Measurements from ENCODE around the gene BZW1. TPM values are rescaled to one million over a fixed set of nuclear protein-coding genes. Genes with fewer than 3 reads are reported as not detected.
"Not testable (repeated sequence)": the region's sequence is repeated elsewhere in the genome, so short reads cannot be mapped to it uniquely, and the experiment has no call there.

The BZW1 gene
- total RNA-seq, 1 donor from 2014 or later, result 214 TPM

DNA sequence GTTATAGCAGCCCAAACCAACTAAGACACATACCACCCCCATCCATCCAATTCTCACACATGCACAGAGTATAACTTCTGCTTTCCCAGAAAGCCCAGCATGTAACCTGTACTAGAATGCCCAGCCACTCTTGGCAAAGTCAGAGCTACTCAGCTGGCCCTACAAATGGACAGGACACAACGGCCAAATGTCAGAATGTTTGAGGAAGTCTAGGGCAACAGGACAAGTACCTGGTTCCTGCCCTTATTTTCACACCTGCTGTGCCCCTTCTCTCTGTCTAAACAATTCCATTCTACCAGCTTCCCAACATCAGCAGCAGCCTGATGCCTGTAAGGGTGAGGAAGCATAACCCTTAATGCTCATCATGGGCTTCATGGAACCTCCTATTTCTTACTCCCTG is 15.1 kb upstream of the BZW1 start:
- H3K36me3 Mint-ChIP-seq (ENCODE audit: unreplicated experiment), result no peaks in the 10 kb centered on the region
- peaks cover 1% of the 10 kb centered on the region for H3K4me1 Mint-ChIP-seq (ENCODE audit: unreplicated experiment)
- no peak for TF ChIP-seq CTCF (IDR thresholded peaks at IDR 0.05)
- no peak for DNase-seq (ENCODE audit: extremely low spot score, unreplicated experiment)
- H3K27me3 Mint-ChIP-seq (ENCODE audit: unreplicated experiment), result no peaks in the 10 kb centered on the region
- H3K27ac Mint-ChIP-seq (ENCODE audit: unreplicated experiment), result no peak overlapping the region
- no peaks in the 10 kb centered on the region for H3K9me3 Mint-ChIP-seq (ENCODE audit: unreplicated experiment)
- H3K4me3 Mint-ChIP-seq (ENCODE audit: unreplicated experiment), result no peak overlapping the region

DNA sequence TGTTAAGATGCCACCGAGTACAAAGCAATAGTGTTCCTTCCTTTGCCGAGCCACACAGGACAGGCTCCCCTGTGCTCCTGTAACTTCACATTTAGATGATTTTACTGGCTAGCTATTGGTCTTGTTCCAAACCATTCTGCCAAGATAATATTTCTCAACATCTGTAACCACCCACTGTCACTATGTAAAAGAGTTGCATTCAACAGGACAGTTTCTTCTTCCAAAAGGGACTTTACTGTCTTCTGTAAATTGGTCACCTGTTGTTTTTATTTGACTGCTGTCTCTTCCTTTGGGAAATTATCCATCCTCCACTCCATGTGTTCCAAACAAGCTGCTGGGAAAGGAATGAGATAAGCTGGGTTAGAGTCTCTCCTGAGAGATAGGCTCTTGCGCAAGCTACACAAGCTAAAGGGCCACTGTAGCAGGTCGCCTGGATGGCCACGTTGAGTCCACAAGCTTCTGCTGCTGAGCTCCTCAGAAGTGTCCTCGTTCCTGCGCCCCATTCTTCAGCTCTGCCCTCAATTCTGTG is 14.4 kb upstream of the BZW1 start:
- Mint-ChIP-seq H3K27ac (ENCODE audit: unreplicated experiment) (no peak overlapping the region), H3K36me3 (ENCODE audit: unreplicated experiment) (no peaks in the 10 kb centered on the region), H3K9me3 (ENCODE audit: unreplicated experiment) (no peaks in the 10 kb centered on the region), H3K27me3 (ENCODE audit: unreplicated experiment) (no peaks in the 10 kb centered on the region), H3K4me3 (ENCODE audit: unreplicated experiment) (no peak overlapping the region), H3K4me1 (ENCODE audit: unreplicated experiment) (peaks cover 1% of the 10 kb centered on the region)
- DNase-seq (ENCODE audit: extremely low spot score, unreplicated experiment), result no peak
- TF ChIP-seq CTCF (IDR thresholded peaks at IDR 0.05), result no peak

DNA sequence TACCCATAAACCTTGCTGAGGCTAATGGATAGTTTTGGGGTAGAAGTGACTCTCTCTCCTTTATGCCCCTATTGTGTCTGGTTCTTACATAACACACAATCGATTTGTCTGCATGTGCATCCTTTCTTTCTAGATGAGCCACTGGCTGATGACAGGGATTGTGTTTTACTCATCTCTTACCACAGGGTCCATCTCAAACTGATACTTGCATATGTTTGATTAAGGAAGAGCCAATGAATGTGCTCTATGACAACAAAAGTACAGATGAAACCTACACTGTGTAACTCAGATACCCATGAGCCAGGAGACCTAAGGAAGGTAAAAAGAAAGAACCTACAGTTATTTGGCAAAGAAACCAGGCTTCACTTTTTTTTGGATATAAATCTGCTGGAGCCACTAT is 13.2 kb upstream of the BZW1 start:
- peaks cover 1% of the 10 kb centered on the region for H3K4me1 Mint-ChIP-seq (ENCODE audit: unreplicated experiment)
- H3K27me3 Mint-ChIP-seq (ENCODE audit: unreplicated experiment), result no peaks in the 10 kb centered on the region
- no peaks in the 10 kb centered on the region for H3K9me3 Mint-ChIP-seq (ENCODE audit: unreplicated experiment)
- no peak for DNase-seq (ENCODE audit: extremely low spot score, unreplicated experiment)
- no peak for TF ChIP-seq CTCF (IDR thresholded peaks at IDR 0.05)
- H3K4me3 Mint-ChIP-seq (ENCODE audit: unreplicated experiment), result no peak overlapping the region
- H3K36me3 Mint-ChIP-seq (ENCODE audit: unreplicated experiment), result no peaks in the 10 kb centered on the region
- H3K27ac Mint-ChIP-seq (ENCODE audit: unreplicated experiment), result no peak overlapping the region

DNA sequence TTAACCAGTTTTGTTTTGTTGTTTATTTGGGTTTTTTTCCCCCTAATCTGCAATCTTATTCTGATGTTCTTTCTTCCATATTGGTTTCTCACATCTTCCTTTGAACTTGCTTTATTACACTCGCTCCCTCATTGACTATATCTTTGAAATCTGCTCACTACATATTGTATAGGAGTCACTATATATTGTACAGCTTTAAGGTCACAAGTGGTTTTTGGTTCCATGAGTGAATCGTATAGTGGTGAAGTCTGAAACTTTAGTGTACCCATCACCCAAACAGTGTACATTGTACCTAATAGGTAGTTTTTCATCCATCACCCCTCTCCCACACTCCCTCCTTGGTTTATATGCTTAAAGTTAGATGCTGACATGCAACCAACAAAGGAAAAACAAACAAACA is 11.3 kb upstream of the BZW1 start:
- H3K27ac Mint-ChIP-seq (ENCODE audit: unreplicated experiment), result no peak overlapping the region
- no peak for DNase-seq (ENCODE audit: extremely low spot score, unreplicated experiment)
- H3K36me3 Mint-ChIP-seq (ENCODE audit: unreplicated experiment), result no peaks in the 10 kb centered on the region
- no peaks in the 10 kb centered on the region for H3K27me3 Mint-ChIP-seq (ENCODE audit: unreplicated experiment)
- no peak for TF ChIP-seq CTCF (IDR thresholded peaks at IDR 0.05)
- H3K4me3 Mint-ChIP-seq (ENCODE audit: unreplicated experiment), result no peak overlapping the region
- no peaks in the 10 kb centered on the region for H3K4me1 Mint-ChIP-seq (ENCODE audit: unreplicated experiment)
- H3K9me3 Mint-ChIP-seq (ENCODE audit: unreplicated experiment), result no peaks in the 10 kb centered on the region

DNA sequence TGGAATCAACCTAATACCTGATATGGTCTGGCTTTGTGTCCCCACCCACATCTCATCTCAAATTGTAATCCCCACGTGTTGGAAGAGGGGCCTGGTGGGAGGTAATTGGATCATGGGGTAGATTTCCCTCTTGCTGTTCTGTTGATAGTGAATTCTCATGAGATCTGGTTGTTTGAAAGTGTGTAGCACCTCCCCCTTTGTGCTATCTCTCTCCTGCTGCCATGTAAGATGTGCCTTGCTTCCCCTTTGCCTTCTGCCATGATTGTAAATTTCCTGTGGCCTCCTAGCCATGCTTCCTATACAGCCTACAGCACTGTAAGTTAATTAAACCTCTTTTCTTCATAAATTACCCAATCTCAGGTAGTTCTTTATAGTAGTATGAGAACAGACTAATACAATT is 10.3 kb upstream of the BZW1 start:
- H3K9me3 Mint-ChIP-seq (ENCODE audit: unreplicated experiment); DNase-seq (ENCODE audit: extremely low spot score, unreplicated experiment); H3K4me3 Mint-ChIP-seq (ENCODE audit: unreplicated experiment); H3K27ac Mint-ChIP-seq (ENCODE audit: unreplicated experiment); H3K4me1 Mint-ChIP-seq (ENCODE audit: unreplicated experiment); H3K27me3 Mint-ChIP-seq (ENCODE audit: unreplicated experiment); H3K36me3 Mint-ChIP-seq (ENCODE audit: unreplicated experiment): not testable (repeated sequence)

All from osteocyte (in vitro differentiated cells).